HG03378 (cell line): ENCODE data around the gene VN1R2.
"Not testable (repeated sequence)": the region's sequence is repeated elsewhere in the genome, so short reads cannot be mapped to it uniquely, and the experiment has no call there.

ENCODE experiments used
- ATAC-seq: cut with Tn5 transposase; IDR thresholded peaks from one replicate; pipeline ENCODE4 v1.9.1; 2021; ENCODE audit warnings: mild to moderate bottlenecking, moderate library complexity; ENCODE audit not compliant: unreplicated experiment

Gene VN1R2, protein sequence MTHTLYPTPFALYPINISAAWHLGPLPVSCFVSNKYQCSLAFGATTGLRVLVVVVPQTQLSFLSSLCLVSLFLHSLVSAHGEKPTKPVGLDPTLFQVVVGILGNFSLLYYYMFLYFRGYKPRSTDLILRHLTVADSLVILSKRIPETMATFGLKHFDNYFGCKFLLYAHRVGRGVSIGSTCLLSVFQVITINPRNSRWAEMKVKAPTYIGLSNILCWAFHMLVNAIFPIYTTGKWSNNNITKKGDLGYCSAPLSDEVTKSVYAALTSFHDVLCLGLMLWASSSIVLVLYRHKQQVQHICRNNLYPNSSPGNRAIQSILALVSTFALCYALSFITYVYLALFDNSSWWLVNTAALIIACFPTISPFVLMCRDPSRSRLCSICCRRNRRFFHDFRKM

DNA sequence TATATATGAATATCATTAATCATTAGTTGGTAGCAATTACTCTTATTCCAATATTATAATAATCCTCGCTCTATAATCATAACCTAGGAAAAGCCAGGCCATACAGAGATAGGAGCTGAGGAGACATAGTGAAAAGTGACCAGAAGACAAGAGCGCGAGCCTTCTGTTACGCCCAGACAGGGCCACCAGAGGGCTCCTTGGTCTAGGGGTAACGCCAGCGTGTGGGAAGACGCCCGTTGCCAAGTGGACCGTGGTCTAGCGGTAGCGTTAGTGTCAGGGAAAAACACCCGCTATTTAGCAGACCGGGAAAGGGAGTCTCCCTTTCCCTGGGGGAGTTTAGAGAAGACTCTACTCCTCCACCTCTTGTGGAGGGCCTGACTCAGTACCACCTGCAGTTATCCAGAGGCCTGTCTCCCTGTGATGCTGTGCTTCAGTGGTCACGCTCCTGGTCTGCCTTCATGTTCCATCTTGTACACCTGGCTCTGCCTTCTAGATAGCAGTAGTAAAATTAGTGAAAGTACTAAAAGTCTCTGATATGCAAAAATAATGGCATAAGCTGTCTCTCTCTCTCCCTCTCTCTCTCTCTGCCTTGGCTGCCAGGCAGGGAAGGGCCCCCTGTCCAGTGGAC, at the start of gene VN1R2:
VN1R2 (plus strand) TSS at position 578 of the 628 bp plus-strand sequence. CDS start 84 bp downstream, outside the sequence.
- not testable (repeated sequence) for ATAC-seq

DNA sequence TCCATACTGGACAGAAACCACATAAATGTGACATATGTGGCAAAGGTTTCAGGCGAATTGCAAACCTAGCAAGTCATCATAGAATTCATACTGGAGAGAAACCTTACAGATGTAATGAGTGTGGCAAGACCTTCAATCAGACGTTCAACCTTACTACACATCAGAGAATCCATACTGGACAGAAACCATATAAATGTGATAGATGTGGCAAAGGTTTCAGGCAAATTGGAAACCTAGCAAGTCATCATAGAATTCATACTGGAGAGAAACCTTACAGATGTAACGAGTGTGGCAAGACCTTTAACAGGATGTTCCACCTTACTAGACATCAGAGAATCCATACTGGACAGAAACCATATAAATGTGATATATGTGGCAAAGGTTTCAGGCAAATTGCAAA, 46.5 kb upstream of the VN1R2 start:
- not testable (repeated sequence) for ATAC-seq

DNA sequence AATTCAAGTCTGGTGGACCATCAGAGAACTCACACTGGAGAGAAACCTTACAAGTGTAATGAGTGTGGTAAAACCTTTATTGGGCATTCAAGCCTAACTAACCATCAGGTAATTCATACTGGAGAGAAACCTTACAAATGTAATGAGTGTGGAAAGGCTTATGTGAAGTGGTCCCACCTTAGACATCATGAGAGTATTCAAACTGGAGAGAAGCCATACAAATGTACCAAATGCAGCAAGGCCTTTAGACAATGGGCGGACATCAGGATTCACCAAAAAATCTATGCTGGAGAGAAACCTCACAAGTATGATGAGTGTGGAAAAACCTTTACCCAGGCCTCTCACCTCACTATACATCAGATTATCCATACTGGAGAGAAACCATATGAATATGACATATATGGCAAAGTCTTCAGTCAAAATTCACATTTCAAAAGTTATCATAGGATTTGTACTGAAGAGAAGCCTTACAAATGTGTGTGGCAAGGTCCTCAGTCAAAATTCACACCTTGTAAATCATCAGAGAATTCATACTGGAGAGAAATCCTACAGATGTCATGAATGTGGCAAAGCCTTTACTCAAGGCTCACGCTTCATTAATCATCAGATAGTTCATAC, 45.3 kb upstream of the VN1R2 start:
- ATAC-seq = no peak

DNA sequence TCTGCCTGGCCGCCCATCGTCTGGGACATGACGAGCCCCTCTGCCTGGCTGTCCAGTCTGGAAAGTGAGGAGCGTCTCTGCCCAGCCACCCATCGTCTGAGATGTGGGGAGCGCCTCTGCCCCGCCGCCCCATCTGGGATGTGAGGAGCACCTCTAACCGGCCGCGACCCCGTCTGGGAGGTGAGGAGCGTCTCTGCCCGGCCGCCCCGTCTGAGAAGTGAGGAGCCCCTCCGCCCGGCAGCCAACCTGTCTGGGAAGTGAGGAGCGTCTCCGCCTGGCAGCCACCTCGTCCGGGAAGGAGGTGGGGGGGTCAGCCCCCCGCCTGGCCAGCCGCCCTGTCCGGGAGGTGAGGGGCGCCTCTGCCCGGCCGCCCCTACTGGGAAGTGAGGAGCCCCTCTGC, 35.4 kb upstream of the VN1R2 start:
- not testable (repeated sequence) for ATAC-seq

DNA sequence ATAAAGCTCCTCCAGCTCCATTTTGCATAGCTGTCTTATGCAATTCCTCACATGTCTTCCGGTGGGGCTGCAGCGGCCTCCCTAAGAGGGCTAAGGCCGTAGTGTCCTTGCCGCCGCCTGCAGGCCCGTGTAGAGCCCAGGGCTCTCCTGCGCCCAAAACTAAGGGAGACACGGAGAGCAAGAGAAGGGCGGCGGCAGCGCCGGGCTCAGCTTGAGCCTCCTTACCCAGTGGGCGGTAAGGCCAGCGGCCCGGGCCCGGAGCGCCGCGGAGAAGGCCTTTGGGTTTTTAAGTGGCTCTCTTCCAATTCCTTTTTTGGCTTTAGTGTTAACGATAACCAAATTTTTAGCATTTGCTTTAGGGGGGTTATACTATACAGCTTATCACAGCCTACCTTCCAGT, 33.5 kb upstream of the VN1R2 start:
- no peak for ATAC-seq

DNA sequence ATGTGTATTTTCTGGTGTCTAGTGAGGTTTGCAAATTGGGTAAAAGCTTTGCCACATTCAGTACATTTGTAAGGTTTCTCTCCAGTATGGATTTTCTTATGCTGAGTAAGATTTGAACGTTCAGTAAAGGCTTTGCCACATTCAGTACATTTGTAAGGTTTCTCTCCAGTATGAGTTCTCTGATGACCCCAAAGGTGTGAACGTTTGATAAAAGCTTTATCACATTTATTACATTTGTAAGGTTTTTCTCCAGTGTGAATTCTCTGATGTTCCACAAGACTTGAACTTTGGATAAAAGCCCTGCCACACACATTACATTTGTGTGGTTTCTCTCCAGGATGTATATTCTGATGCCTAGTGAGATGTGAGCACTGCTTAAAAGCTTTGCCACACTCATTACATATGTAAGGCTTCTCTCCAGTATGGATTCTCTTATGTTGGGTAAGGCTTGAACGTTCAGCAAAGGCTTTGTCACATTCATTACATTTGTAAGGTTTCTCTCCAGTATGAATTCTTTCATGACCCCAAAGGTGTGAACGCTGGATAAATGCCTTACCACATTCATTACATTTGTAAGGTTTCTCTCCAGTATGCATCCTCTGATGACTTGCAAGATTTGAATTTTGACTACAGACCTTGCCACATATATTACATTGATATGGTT, 20.8 kb upstream of the VN1R2 start:
- ATAC-seq = no peak

DNA sequence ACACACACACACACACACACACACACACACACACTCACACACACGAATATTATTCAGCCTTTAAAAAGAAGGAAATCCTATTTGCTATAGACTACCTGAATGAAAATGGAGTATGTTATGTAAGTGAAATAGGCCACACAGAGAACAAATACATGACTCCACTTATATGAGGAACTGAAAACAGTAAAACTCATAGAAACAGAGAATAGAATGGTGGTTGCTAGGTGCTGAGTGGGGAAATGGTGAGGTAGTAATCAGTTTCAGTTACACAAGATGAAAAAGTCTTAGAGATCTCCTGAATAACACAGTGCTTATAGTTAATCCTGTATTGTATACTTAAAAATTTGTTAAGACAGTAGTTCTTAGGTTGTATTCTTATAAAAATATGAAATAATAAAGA, 11.6 kb upstream of the VN1R2 start:
- no peak for ATAC-seq

DNA sequence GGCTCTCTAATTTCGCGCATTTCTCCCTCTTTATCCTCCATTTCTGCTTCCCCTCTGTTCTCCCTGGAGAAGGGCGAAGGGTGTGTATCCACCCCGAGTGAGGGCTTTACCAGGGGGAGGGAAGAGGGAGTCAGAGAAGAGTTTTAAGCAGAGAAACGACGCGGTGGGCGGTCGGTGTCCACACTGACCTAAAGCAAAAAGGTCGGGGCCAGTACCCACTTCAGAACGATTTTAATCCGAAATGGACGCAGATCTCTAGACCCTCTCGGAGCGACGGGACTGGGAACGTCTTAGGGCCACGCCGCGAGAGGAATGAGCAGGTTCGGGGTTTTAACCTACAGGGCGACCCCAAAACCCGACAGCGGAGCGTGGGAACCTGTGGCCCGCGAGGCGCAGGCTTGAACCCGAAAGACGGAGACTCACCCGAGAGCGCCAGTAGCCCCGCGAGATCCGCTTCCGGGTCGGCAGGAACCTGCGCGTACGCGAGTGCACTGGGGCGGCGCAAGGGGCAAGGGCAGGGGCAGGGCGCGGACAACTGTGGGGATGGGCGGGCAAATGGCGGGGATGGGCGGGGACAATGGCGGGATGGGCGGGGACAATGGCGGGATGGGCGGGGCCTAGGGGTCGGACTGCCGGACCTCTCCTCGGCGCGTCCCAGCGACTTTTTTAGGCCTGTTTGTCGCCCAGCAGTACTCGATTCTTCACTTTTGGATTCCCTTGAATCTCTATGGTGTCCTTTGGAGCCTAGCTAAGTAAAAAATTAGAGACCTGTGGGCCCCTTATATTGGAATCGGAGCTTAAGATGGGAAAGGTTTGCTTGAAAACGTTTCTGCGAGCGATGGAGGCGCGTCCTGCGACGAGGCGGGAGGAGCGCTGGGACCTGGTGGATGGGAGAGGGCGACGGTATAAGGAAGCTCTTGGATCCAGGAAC, 3.4 kb upstream of the VN1R2 start, which contains the start of gene ZNF677:
ZNF677 (minus strand) TSS at position 463 of the 931 bp plus-strand sequence. CDS start 3,323 bp downstream, outside the sequence.
- ATAC-seq = no peak

DNA sequence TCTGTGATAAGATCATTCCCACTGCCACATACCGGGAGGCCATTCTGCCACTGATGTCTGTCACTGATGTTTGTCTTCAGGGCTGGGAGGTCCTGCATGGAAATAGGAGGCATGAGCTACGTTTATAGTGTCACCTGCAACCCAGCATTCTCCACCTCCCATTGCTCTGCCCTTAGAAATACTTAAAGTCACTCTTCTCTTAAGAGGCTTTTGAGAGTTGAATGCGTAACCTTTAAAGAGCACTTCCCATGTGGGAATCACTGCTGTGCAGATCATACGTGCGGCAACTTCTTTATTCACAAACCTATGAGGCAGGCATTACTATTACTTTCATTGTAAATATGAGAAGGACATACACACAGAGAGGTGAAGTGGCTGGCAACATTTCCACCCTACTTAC, 9.5 kb downstream of the VN1R2 start, which contains the start of gene VN1R4:
VN1R4 (minus strand) TSS at position 101 of the 400 bp plus-strand sequence; CDS start at position 43, 58 bp downstream.
- not testable (repeated sequence) for ATAC-seq

DNA sequence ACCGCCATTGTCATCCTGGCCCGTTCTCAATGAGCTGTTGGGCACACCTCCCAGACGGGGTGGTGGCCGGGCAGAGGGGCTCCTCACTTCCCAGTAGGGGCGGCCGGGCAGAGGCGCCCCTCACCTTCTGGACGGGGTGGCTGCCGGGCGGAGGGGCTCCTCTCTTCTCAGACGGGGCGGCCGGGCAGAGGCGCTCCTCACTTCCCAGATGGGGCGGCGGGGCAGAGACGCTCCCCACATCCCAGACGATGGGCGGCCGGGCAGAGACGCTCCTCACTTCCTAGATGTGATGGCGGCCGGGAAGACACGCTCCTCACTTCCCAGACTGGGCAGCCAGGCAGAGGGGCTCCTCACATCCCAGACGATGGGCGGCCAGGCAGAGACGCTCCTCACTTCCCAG, 11.8 kb downstream of the VN1R2 start:
- ATAC-seq = not testable (repeated sequence)

DNA sequence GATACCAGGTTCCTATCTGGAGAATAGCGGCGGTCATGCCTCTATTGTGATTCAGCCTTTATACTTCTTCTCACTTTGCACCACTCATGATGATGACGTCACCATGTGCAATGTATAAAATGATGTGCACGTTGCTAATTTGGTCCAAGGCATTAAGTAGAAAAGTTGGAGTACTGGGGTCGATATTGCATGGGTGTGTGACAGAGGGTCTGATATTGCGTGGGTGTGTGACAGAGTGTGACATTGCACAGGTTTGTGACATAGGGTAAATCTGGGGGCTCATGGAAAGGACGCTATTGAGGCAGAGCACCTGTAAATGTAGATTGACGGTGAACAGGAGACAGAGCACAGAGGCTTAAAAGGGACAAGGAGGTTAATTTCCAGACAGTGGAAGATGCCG, 14.0 kb downstream of the VN1R2 start:
- ATAC-seq = no peak

DNA sequence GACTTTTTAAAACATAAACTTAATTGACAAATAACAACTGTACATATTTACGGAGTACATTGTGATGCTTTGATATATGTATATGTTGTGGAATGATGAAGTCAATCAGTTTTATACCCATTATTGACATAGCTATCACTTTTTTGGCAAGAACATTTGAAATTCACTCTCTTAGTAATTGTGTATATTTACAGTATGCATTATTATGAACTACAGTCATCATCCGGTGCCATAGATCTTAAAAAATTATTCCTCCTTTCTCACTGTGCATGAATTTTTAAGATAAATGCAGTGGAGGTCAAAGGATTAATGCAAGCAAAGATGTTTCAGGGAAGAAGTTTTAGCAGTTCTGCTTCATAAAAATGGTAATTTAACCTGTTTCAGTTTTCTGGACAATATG, 17.4 kb downstream of the VN1R2 start:
- ATAC-seq = no peak

DNA sequence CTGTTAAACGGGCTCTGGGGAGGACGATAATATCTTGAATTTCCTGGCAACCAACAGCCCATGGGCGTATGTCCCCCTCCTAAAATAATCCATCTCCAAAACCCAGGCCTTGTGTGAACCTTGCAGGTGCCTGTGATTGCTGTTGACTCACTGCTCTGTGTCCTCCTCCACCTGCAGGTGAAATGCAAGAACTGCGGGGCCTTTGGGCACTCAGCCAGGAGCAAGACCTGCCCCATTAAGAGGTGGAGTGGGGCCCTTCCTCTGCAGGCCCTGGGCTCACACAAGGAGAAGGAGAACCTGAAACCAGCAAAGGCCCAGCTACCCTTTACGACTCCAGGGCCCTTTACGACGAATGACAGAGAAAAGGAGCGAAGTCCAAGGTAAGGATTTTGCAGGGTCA, 23.9 kb downstream of the VN1R2 start:
- ATAC-seq = not testable (repeated sequence)

DNA sequence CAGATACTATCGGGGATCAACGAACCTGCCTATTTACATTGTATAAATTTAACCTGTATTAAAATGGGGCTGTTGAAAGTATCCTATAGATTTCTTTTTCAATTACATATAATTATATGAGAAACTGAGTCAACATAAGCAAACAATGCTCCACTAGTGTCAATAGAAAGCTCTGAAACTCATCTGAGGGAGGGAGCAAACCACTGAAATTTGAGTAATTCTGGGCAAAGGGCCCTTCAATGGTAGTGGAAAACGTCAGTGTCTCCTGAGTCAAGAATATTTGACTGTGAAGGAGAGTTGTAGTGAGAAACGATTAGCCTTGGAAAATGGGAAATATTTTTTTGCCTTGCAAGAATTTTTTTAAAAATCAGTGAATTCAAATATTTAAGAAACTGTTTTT, 27.0 kb downstream of the VN1R2 start:
- no peak for ATAC-seq

DNA sequence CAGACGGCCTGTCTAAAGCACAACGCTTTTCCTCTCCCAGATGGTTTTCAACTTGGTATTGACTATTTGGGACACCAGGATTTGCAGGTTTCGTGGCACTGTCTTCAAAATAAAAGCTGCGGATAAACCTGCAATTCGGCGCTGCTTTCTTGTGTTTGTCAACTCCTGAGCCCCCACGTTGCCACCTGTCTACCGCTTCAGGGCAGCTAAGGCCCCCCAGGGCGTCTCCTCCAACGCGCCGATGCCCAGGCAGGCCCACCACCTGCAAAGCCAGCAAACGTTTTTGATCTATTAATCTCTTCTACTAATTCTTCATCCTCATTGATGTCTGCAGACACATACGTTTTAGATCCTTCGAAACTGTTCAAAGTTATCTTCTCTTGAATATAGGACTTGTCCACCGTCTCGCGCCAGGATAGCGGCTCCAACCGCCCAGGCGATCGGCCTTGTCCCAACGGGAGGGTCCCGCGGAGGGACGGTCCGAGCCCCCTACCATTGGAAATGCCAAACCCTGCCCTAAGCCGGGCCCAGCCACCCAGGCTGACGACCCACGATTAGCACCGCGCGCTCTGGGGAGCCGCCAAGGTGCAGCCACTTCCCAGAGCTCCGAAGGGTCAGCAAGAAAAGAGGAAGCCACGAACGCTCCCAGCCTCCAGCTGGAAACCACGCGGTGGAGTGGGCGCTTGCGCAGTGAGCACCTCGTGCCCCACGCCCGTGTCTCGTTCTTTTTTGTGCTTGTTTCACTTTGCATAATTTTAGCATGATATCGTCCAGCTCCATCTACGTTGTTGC, 32.9 kb downstream of the VN1R2 start:
- ATAC-seq = no peak

DNA sequence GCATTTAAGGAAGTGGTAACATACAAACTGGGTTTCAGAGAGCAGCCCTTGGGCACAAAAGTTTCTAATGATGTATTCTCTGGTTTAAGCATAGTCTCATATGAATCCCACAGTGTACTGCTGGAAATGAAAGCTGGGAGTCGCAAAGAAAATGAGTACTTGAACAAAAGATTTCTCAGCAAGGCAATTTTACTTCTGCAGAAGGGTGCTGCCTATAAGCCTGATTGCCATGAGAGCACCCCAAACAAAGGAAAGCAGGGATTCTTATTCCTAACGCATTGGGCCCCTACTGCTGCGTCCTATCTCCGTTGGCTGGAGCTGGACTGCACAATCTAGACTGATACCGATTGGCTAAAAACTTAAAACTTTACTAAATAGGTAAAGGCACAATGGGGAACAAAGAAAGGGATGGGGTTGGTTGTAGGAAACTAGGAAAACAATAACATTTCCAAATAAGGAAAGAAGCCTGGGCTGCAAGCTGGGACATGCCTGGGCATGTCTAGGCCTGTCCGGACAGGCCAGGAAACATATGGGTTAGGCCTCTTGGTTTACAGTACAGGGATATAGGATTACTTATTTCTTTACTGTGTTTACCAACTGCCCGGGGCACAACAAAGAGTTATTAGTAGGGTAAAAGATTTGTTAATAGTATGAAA, 36.8 kb downstream of the VN1R2 start:
- ATAC-seq = no peak

DNA sequence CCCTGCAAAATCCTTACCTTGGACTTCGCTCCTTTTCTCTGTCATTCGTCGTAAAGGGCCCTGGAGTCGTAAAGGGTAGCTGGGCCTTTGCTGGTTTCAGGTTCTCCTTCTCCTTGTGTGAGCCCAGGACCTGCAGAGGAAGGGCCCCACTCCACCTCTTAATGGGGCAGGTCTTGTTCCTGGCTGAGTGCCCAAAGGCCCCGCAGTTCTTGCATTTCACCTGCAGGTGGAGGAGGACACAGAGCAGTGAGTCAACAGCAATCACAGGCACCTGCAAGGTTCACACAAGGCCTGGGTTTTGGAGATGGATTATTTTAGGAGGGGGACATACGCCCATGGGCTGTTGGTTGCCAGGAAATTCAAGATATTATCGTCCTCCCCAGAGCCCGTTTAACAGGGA, 43.2 kb downstream of the VN1R2 start:
- not testable (repeated sequence) for ATAC-seq

DNA sequence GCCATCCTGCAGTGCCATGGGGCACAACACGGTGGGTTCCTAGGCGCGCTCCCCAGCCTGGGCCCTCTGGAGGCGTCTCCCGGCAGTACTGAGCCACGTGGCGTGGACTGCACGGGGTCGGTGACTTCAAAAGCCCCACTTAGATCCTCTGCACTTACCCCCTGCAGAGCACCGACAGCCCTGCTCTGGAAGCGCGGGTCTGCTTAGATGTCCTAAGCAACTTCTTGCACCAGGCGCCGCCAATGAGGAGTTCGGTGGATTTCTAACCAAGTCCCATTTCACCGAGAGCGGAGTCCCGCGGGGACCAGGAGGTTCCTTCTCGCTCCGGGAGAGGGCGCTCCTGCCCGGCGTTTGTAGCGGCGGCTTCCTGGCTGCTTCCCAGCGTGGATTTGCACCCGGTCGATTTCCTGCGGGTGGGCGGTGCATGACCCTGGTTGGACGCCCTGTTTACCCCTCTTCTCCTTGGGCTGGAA, 50.3 kb downstream of the VN1R2 start:
- no peak for ATAC-seq
